Neutrophil (primary cell): ENCODE data around the gene CCDC174.

Experiments
- H3K27ac ChIP-seq: fragments of 200-600 bp; sonication (generic); 2 replicates; pipeline ENCODE4 v1.5.1; 2016; ENCODE audit warnings: mild to moderate bottlenecking, moderate library complexity
- H3K27me3 ChIP-seq: fragments of 200-600 bp; sonication (generic); 2 replicates; pipeline ENCODE4 v1.6.0; 2016; ENCODE audit warnings: mild to moderate bottlenecking
- H3K36me3 ChIP-seq: fragments of 200-600 bp; sonication (generic); 2 replicates; pipeline ENCODE4 v1.5.1; 2017
- H3K4me1 ChIP-seq, 2 experiments: fragments of 200-600 bp in 1 of 2; sonication (generic) in 1 of 2; 1 replicate in 1 of 2; 2 replicates in 1 of 2; pipeline versions ENCODE4 v1.5.1 to v1.6.1; 2013 to 2016; ENCODE audit warnings: low read depth in 1 of 2, low read length in 1 of 2, mild to moderate bottlenecking in 1 of 2, moderate library complexity in 1 of 2; ENCODE audit not compliant: control insufficient read depth in 1 of 2, insufficient read depth in 1 of 2
- H3K4me3 ChIP-seq, 2 experiments: fragments of 200-600 bp in 1 of 2; sonication (generic) in 1 of 2; 1 replicate in 1 of 2; 2 replicates in 1 of 2; pipeline ENCODE4 v1.5.1; 2013 to 2016; ENCODE audit warnings: low read depth in 1 of 2, low read length in 1 of 2, mild to moderate bottlenecking in 1 of 2, moderate library complexity in 1 of 2
- H3K9me3 ChIP-seq: fragments of 200-600 bp; sonication (generic); 2 replicates; pipeline ENCODE4 v1.5.1; 2016
- TF ChIP-seq, protein P1 (sequence below): fragments of 200-600 bp; sonication (generic); IDR thresholded peaks from 2 replicates; pipeline ENCODE4 v1.5.1; 2016; ENCODE audit warnings: antibody characterized with exemption

The CCDC174 gene

DNA sequence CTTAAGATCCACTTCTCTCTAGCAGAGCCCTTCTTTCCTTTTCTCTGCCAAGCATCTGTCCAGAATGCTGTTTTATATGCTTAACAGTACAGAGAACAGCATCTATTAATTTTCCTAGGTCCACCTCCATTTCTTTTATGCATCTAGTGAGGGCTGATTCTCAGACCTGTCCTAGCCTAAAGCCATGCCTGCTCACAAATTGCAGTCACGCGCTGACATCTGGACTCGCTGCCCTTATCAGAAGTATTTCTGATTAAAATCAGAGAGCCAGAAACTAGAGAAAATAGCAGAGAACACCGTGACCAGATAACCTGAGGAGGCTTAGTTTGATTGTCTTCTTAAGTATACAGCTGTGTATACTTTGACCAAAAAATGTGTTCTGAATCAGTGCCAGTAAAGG is 25.3 kb downstream of the CCDC174 start:
- Histone ChIP-seq H3K9me3 (no peaks in the 10 kb centered on the region), H3K27ac (no peak overlapping the region), H3K4me1 (no peaks in the 10 kb centered on the region), H3K4me3 (no peak overlapping the region), H3K36me3 (peaks cover 52% of the 10 kb centered on the region), H3K27me3 (no peaks in the 10 kb centered on the region)
- TF ChIP-seq, protein P1, sequence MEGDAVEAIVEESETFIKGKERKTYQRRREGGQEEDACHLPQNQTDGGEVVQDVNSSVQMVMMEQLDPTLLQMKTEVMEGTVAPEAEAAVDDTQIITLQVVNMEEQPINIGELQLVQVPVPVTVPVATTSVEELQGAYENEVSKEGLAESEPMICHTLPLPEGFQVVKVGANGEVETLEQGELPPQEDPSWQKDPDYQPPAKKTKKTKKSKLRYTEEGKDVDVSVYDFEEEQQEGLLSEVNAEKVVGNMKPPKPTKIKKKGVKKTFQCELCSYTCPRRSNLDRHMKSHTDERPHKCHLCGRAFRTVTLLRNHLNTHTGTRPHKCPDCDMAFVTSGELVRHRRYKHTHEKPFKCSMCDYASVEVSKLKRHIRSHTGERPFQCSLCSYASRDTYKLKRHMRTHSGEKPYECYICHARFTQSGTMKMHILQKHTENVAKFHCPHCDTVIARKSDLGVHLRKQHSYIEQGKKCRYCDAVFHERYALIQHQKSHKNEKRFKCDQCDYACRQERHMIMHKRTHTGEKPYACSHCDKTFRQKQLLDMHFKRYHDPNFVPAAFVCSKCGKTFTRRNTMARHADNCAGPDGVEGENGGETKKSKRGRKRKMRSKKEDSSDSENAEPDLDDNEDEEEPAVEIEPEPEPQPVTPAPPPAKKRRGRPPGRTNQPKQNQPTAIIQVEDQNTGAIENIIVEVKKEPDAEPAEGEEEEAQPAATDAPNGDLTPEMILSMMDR, result no peak

DNA sequence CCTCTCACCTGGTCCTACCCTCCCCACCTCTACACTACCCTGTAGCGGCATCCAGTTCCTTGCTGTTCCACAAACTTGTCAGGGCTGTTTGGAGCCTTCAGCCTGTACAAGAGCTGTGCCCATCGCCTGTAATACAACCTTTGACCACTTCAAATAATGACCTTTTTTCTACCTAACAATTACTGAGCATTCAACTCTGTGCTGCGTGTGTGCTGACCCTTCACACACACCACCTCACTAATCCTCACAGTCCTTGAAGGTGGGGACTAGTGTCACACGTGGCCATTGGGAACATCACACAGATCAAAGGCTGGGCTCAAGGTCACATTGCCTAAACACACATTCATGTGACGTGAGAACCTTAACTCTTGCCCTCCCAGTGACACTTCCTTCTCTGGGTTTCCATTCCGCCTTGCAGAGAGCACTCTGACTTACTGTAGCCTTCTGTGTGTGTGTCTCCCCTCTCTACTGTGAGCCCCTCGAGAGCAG is 26.5 kb downstream of the CCDC174 start:
- Histone ChIP-seq H3K27me3 (no peaks in the 10 kb centered on the region), H3K27ac (no peak overlapping the region), H3K36me3 (peaks cover 41% of the 10 kb centered on the region), H3K4me1 (no peaks in the 10 kb centered on the region), H3K4me3 (no peak overlapping the region), H3K9me3 (no peaks in the 10 kb centered on the region)
- TF ChIP-seq, protein P1, result no peak

DNA sequence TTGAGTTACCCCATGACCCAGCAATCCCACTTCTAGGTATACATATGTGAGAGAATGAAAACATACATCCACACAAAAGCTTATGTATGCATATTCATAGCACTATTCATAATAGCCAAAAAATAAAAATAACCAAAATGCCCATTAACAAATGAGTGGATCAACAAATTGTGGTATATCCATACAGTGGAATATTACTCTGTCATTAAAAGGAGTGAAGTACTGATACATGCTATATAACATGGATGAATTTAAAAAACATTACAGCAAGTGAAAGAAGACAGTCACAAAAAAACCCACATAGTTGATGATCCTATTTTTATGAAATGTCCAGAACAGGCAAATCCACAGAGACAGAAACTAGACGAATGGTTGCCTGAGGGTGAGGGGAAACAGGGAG is 28.6 kb downstream of the CCDC174 start:
- TF ChIP-seq, protein P1, result no peak
- Histone ChIP-seq H3K4me3 (no peak overlapping the region), H3K36me3 (peaks cover 24% of the 10 kb centered on the region), H3K9me3 (no peaks in the 10 kb centered on the region), H3K4me1 (no peaks in the 10 kb centered on the region), H3K27me3 (no peaks in the 10 kb centered on the region), H3K27ac (no peak overlapping the region)

DNA sequence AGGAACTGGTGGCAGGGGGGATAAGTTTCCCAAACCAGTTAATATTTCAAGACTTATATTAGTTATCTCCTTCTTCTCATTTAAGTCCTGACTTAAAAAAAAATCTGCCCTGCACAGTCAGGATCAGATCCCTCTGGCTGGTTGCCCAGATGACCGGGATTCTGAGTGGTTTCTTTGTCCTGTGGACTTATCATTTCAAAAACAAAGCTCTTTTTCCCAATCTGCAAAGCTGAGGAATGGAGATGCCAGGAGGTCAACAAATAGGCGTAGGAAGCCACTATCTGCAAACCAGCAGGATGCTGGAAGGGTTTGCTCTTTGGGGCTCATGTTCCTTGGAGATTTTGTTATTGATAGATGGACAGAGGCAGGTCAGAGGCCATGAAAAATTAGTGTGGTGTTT is 29.2 kb downstream of the CCDC174 start:
- Histone ChIP-seq H3K4me3 (no peak overlapping the region), H3K27me3 (no peaks in the 10 kb centered on the region), H3K9me3 (no peaks in the 10 kb centered on the region), H3K27ac (no peak overlapping the region), H3K36me3 (peaks cover 18% of the 10 kb centered on the region), H3K4me1 (no peaks in the 10 kb centered on the region)
- TF ChIP-seq, protein P1, result no peak

DNA sequence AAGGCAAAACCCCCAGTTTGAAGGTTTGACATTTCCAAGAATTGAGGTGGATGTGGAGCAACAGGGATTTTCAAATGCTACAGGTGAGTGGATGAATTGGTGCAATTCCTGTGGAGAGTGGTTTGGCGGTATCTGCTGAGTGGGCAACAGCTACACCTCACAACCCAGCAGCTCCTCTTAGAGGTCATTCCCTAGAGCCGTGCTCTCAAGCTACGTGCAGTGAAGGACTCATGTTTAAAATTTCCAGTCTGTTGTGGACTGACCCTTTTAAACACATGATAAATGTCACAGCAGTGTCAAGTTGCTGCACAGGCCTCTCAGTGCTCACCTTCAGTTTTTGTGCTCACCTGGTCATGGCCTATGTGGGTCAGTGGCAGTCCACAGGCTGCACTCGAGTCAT is 32.9 kb downstream of the CCDC174 start:
- Histone ChIP-seq H3K4me1 (peaks cover 6 to 11% of the 10 kb centered on the region in 2 experiments), H3K9me3 (no peaks in the 10 kb centered on the region), H3K27ac (no peak overlapping the region), H3K36me3 (no peaks in the 10 kb centered on the region), H3K27me3 (no peaks in the 10 kb centered on the region), H3K4me3 (no peak overlapping the region)
- TF ChIP-seq, protein P1, result no peak

DNA sequence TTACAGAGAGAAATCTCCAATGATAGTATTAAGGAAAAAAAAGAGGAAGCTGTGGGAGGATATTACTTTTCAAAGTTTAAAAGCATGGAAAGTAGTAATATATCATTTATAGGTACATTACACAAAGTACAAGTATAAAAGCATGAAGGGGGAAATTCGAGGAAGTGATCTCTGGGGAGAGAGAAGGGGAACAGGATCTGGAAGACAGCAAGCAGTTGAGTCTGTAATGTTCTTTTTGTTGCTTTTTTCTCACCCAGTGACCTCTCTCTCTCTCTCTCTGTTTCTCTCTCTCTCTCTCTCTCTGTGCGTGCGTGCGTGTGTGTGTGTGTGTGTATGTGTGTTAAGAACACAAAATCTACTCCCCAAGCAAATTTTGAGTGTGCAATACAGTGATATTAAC is 33.6 kb downstream of the CCDC174 start:
- TF ChIP-seq, protein P1, result no peak
- no peak overlapping the region for H3K27ac ChIP-seq
- peaks cover 13 to 18% of the 10 kb centered on the region in 2 experiments for H3K4me1 ChIP-seq
- H3K27me3 ChIP-seq, result no peaks in the 10 kb centered on the region
- H3K36me3 ChIP-seq, result no peaks in the 10 kb centered on the region
- no peaks in the 10 kb centered on the region for H3K9me3 ChIP-seq
- no peak overlapping the region for H3K4me3 ChIP-seq
